Astrocyte of the cerebellum (primary cell): ENCODE results near the gene HMCN1.
A peak's percentile ranks its signal among the peaks of the same experiment; 100 is the strongest.

Experiments
- DNase-seq: peaks from one replicate; pipeline ENCODE4 v3.0.0-alpha.2; 2011; ENCODE audit warnings: low read depth
- H3K4me3 ChIP-seq: 2 replicates; pipeline ENCODE4 v1.5.1; 2011; ENCODE audit warnings: mild to moderate bottlenecking, low read depth, low read length, moderate library complexity
- CTCF ChIP-seq: IDR thresholded peaks from 2 replicates; pipeline ENCODE4 v1.5.1; 2012; ENCODE audit warnings: low read length, low read depth, moderate library complexity, mild to moderate bottlenecking; ENCODE audit errors: missing control alignments
- in situ Hi-C: cut with HindIII; loops from 2 replicates; pipeline ENCODE4 v1.10.0; 2017; ENCODE audit warnings: low sequenced_read_pairs

HMCN1 gene

GRCh38 chr1:185759061-185759460, 24.9 kb downstream of the HMCN1 start:
- no peak overlapping the region for H3K4me3 ChIP-seq
- no peak for TF ChIP-seq CTCF
- in situ Hi-C loops = no loop called here
- DNase-seq = no peak

- H3K4me3 ChIP-seq = no peak overlapping the region
- no peak for TF ChIP-seq CTCF
- no peak for DNase-seq
- in situ Hi-C loops = no loop called here
Observed at GRCh38 chr1:185761841-185762240, 27.6 kb downstream of the HMCN1 start.

GRCh38 chr1:185767508-185768120, 33.4 kb downstream of the HMCN1 start:
- TF ChIP-seq CTCF = no peak

GRCh38 chr1:185768371-185768770, 34.2 kb downstream of the HMCN1 start:
- in situ Hi-C loops = no loop called here
- H3K4me3 ChIP-seq = no peak overlapping the region
- TF ChIP-seq CTCF = no peak
- DNase-seq = no peak

More at GRCh38 chr1:185767508-185768120, 33.4 kb downstream of the HMCN1 start:
- no peak overlapping the region for H3K4me3 ChIP-seq
- in situ Hi-C loops = no loop called here
- DNase-seq = no peak

GRCh38 chr1:185769136-185769535, 34.9 kb downstream of the HMCN1 start:
- DNase-seq = no peak
- no peak for TF ChIP-seq CTCF
- H3K4me3 ChIP-seq = no peak overlapping the region
- in situ Hi-C loops = no loop called here

GRCh38 chr1:185774394-185774793, 40.2 kb downstream of the HMCN1 start:
- H3K4me3 ChIP-seq = no peak overlapping the region
- in situ Hi-C loops = no loop called here
- no peak for TF ChIP-seq CTCF

More at GRCh38 chr1:185774394-185774793, 40.2 kb downstream of the HMCN1 start:
- DNase-seq = peak; percentile 15
